ENCODE data around the gene FTCD. TPM values are rescaled to one million over a fixed set of nuclear protein-coding genes. Genes with fewer than 3 reads are reported as not detected.

FTCD gene
- total and polyA plus RNA-seq, 9 of the 15 experiments (the other 6 are each of a cell fraction or from before 2014, with no cell fraction given), result 0.11 to 1.6 (median 0.67) TPM; not detected in 5

GRCh38 chr21:46153247-46154154, 1.9 kb downstream of the FTCD start (continued):
- TF ChIP-seq CEBPZ (IDR thresholded peaks at IDR 0.05; ENCODE audit: borderline replicate concordance, low read depth, low read length) (no peak), TAF7 (tag; IDR thresholded peaks at IDR 0.05) (no peak; the same call in 1 of the 2 replicates), FOXJ3 (CRISPR knock-in tag; IDR thresholded peaks at IDR 0.05) (no peak), ZNF197 (CRISPR knock-in tag; IDR thresholded peaks at IDR 0.05; ENCODE audit: low read depth) (no peak), TCF3 (CRISPR knock-in tag; IDR thresholded peaks at IDR 0.05) (peak; percentile 91), HMG20A (CRISPR knock-in tag; conservative IDR thresholded peaks at IDR 0.05) (no peak), RNF2 (IDR thresholded peaks at IDR 0.05) (peak; percentile 70; the same call in 1 of the 2 replicates), HNRNPL (IDR thresholded peaks at IDR 0.05; ENCODE audit: low read depth, low read length) (no peak), NFYB (IDR thresholded peaks at IDR 0.05; ENCODE audit: extremely low read depth, insufficient read length) (no peak), HEY1 (CRISPR knock-in tag; IDR thresholded peaks at IDR 0.05; ENCODE audit: borderline replicate concordance) (no peak), ATF4 (CRISPR knock-in tag; IDR thresholded peaks at IDR 0.05) (peak; percentile 52; the same call in 1 of the 2 replicates), ZNF263 (CRISPR knock-in tag; IDR thresholded peaks at IDR 0.05; ENCODE audit: borderline replicate concordance) (no peak), THRB (CRISPR knock-in tag; conservative IDR thresholded peaks at IDR 0.05) (no peak), ZBTB9 (CRISPR knock-in tag; IDR thresholded peaks at IDR 0.05) (peak; percentile 82; the same call in 1 of the 2 replicates), POLR2AphosphoS5 (IDR thresholded peaks at IDR 0.05; ENCODE audit: control insufficient read depth, insufficient read depth, low read depth, low read length) (peak; percentile 47; the same call in 1 of the 2 replicates), HLTF (IDR thresholded peaks at IDR 0.05) (no peak), NCOA2 (IDR thresholded peaks at IDR 0.05; ENCODE audit: partially characterized antibody in 2 of 2) (no peak), LARP7 (IDR thresholded peaks at IDR 0.05) (no peak), ZZZ3 (IDR thresholded peaks at IDR 0.05) (no peak), TCF7 (IDR thresholded peaks at IDR 0.05; ENCODE audit: borderline replicate concordance) (no peak), PML (IDR thresholded peaks at IDR 0.05; ENCODE audit: low read length) (peak; percentile 71)
